HepG2 (cell line): ENCODE measurements around the gene DAB2IP. TPM values are rescaled to one million over a fixed set of nuclear protein-coding genes. Genes with fewer than 3 reads are reported as not detected.
A peak's percentile ranks its signal among the peaks of the same experiment; 100 is the strongest.

ENCODE experiments used
- KDM5B ChIP-seq: sonication (generic); formaldehyde crosslinking; IDR thresholded peaks from 2 replicates; pipeline ENCODE4 v1.4.0; 2020; ENCODE audit warnings: missing genetic modification reagents, mild to moderate bottlenecking, borderline replicate concordance
- MAZ ChIP-seq, 2 experiments: sonication (generic) in 1 of 2; formaldehyde crosslinking in 1 of 2; IDR thresholded peaks; 2 replicates each; pipeline versions ENCODE4 v1.5.0 to v1.6.1; 2012 to 2020; ENCODE audit warnings: low read depth in 2 of 2, mild to moderate bottlenecking in 2 of 2, borderline replicate concordance in 1 of 2, improper control_type of control experiment in 1 of 2, low read length in 1 of 2, missing genetic modification reagents in 1 of 2, moderate library complexity in 1 of 2
- POLR2A ChIP-seq, 2 experiments: IDR thresholded peaks; 2 replicates each; pipeline ENCODE4 v1.6.1; 2011; ENCODE audit warnings: low read depth in 2 of 2, low read length in 2 of 2, mild to moderate bottlenecking in 1 of 2, moderate library complexity in 1 of 2; ENCODE audit not compliant: insufficient read depth in 1 of 2
- REL ChIP-seq: sonication (generic); formaldehyde crosslinking; conservative IDR thresholded peaks from 2 replicates; pipeline ENCODE4 v1.8.0; 2022; ENCODE audit warnings: mild to moderate bottlenecking, missing genetic modification reagents, moderate library complexity
- SMAD1 ChIP-seq: sonication (generic); formaldehyde crosslinking; IDR thresholded peaks from 2 replicates; pipeline ENCODE4 v1.4.0; 2020; ENCODE audit warnings: missing genetic modification reagents, low read depth, mild to moderate bottlenecking, borderline replicate concordance
- SRF ChIP-seq: IDR thresholded peaks from 2 replicates; pipeline ENCODE4 v1.6.1; 2011; ENCODE audit warnings: mild to moderate bottlenecking, low read depth, low read length, moderate library complexity
- TCF12 ChIP-seq, 2 experiments: fragments of 450-650 bp in 1 of 2; sonication (generic) in 1 of 2; formaldehyde crosslinking in 1 of 2; IDR thresholded peaks; 2 replicates each; pipeline versions ENCODE4 v1.6.1 to v1.8.0; 2017 to 2022; ENCODE audit warnings: antibody characterized with exemption in 1 of 2, mild to moderate bottlenecking in 1 of 2, missing genetic modification reagents in 1 of 2, moderate library complexity in 1 of 2
- YEATS2 ChIP-seq: sonication (generic); formaldehyde crosslinking; IDR thresholded peaks from 2 replicates; pipeline ENCODE4 v1.4.0; 2020; ENCODE audit warnings: missing genetic modification reagents, borderline replicate concordance
- ZBTB8A ChIP-seq: sonication (generic); formaldehyde crosslinking; IDR thresholded peaks from 2 replicates; pipeline ENCODE4 v1.4.0; 2020; ENCODE audit warnings: mild to moderate bottlenecking, low read depth, missing genetic modification reagents, borderline replicate concordance
- ZFP62 ChIP-seq: sonication (generic); formaldehyde crosslinking; IDR thresholded peaks from 2 replicates; pipeline ENCODE4 v1.4.0; 2020; ENCODE audit warnings: missing genetic modification reagents
- ZNF3 ChIP-seq: IDR thresholded peaks from 2 replicates; pipeline ENCODE4 v1.7.0; 2017; ENCODE audit warnings: inconsistent platforms
- ZNF335 ChIP-seq: sonication (generic); formaldehyde crosslinking; IDR thresholded peaks from 2 replicates; pipeline ENCODE4 v1.4.0; 2020; ENCODE audit warnings: missing genetic modification reagents
- ZNF550 ChIP-seq: sonication (generic); formaldehyde crosslinking; IDR thresholded peaks from 2 replicates; pipeline ENCODE4 v1.4.0; 2020; ENCODE audit warnings: mild to moderate bottlenecking, missing genetic modification reagents, borderline replicate concordance
- ZNF747 ChIP-seq: sonication (generic); formaldehyde crosslinking; IDR thresholded peaks from 2 replicates; pipeline ENCODE4 v1.8.1; 2023; ENCODE audit warnings: missing genetic modification reagents, mild to moderate bottlenecking, borderline replicate concordance
- polyA plus RNA-seq, 8 experiments: library from polyadenylated mRNA; depleted of rRNA in 3 of 8; stranded (reverse) in 7 of 8; unstranded in 1 of 8; fragments of >200 nt; fragmentation: Illumina TruSeq in 4 of 8; extraction: Trizol in 4 of 8; gene quantifications; 2 replicates each; pipeline versions ENCODE4 v1.2.1 to v1.2.3, GENCODE V29; 2011 to 2016; ENCODE audit warnings: low read depth in 4 of 8, missing spikeins in 1 of 8, mixed read lengths in 1 of 8; ENCODE audit not compliant: insufficient read depth in 1 of 8
- total RNA-seq, 5 experiments: library from RNA; depleted of rRNA; stranded (reverse); fragments of >200 nt; fragmentation: Illumina TruSeq; extraction: Trizol; gene quantifications; 2 replicates each; pipeline ENCODE4 v1.2.3, GENCODE V29; 2016; ENCODE audit warnings: low read depth in 1 of 5
- TF ChIP-seq, protein P1 (sequence below): sonication (generic); formaldehyde crosslinking; IDR thresholded peaks from 2 replicates; pipeline ENCODE4 v1.8.1; 2023; ENCODE audit warnings: missing genetic modification reagents, inconsistent platforms, borderline replicate concordance
- TF ChIP-seq, protein P2 (sequence below): sonication (generic); formaldehyde crosslinking; IDR thresholded peaks from 2 replicates; pipeline ENCODE4 v1.4.0; 2020; ENCODE audit warnings: missing genetic modification reagents
- TF ChIP-seq, protein P3 (sequence below): sonication (generic); formaldehyde crosslinking; IDR thresholded peaks from 2 replicates; pipeline ENCODE4 v1.4.0; 2020; ENCODE audit warnings: missing genetic modification reagents, borderline replicate concordance
- TF ChIP-seq, protein P4 (sequence below): sonication (generic); formaldehyde crosslinking; IDR thresholded peaks from 2 replicates; pipeline ENCODE4 v1.4.0; 2020; ENCODE audit warnings: mild to moderate bottlenecking, missing genetic modification reagents
- TF ChIP-seq, protein P5 (sequence below): sonication (generic); formaldehyde crosslinking; conservative IDR thresholded peaks from 2 replicates; pipeline ENCODE4 v1.8.0; 2022; ENCODE audit warnings: low read depth, missing genetic modification reagents

DAB2IP gene
- total and polyA plus RNA-seq, 2 of the 13 experiments (the other 11 are each of a cell fraction or from before 2014, with no cell fraction given) = 25.3 to 37.9 TPM

DNA sequence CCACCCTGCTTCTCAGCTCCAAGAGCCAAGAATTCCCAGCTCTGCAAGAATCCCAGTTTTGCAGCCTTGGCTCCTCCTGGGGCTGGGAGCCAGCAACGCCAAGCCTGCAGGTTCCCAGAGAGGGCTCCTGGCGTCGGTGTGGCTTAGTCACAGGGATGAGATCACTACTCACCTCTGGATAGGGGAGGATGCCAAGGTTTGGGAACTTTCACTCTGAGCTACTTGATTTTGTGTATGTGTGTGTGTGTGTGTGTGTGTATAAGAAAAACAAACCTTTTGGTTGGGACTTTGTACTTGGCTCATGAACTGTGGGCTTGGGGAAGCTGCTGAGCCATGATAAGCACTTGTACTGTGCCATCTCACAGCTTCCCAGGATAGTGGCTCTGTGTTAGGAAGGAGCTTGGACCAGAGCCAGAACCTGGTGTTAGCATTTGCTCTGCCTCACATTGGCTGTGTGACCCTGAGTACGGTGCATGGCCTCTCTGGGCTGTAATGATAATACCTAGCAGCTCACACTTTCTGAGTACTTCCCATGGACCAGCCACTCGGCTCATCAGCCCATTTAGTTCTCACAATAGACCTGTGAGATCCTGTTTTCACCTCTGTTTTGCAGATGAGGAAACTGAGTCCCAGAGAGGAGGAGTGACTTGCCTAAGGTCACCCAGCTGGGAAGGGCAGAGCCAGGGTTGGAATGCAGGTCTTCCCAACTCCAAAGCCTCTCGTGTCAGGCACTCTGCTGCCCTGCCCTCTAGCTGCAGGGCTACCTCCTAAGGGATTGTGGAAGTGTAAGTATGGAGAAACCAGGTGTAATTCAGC, 41.4 kb upstream of the DAB2IP start (continued):
- TF ChIP-seq, protein P1, sequence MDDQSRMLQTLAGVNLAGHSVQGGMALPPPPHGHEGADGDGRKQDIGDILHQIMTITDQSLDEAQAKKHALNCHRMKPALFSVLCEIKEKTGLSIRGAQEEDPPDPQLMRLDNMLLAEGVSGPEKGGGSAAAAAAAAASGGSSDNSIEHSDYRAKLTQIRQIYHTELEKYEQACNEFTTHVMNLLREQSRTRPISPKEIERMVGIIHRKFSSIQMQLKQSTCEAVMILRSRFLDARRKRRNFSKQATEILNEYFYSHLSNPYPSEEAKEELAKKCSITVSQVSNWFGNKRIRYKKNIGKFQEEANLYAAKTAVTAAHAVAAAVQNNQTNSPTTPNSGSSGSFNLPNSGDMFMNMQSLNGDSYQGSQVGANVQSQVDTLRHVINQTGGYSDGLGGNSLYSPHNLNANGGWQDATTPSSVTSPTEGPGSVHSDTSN (CRISPR knock-in tag) = no peak
- TF ChIP-seq ZNF747 (CRISPR knock-in tag) = no peak
- TF ChIP-seq SRF = no peak
- TF ChIP-seq, protein P2, sequence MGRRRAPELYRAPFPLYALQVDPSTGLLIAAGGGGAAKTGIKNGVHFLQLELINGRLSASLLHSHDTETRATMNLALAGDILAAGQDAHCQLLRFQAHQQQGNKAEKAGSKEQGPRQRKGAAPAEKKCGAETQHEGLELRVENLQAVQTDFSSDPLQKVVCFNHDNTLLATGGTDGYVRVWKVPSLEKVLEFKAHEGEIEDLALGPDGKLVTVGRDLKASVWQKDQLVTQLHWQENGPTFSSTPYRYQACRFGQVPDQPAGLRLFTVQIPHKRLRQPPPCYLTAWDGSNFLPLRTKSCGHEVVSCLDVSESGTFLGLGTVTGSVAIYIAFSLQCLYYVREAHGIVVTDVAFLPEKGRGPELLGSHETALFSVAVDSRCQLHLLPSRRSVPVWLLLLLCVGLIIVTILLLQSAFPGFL = no peak
- TF ChIP-seq REL (CRISPR knock-in tag) = 0 out of 2 replicates have a peak, but pooled peaks have one; percentile 30
- TF ChIP-seq, protein P3, sequence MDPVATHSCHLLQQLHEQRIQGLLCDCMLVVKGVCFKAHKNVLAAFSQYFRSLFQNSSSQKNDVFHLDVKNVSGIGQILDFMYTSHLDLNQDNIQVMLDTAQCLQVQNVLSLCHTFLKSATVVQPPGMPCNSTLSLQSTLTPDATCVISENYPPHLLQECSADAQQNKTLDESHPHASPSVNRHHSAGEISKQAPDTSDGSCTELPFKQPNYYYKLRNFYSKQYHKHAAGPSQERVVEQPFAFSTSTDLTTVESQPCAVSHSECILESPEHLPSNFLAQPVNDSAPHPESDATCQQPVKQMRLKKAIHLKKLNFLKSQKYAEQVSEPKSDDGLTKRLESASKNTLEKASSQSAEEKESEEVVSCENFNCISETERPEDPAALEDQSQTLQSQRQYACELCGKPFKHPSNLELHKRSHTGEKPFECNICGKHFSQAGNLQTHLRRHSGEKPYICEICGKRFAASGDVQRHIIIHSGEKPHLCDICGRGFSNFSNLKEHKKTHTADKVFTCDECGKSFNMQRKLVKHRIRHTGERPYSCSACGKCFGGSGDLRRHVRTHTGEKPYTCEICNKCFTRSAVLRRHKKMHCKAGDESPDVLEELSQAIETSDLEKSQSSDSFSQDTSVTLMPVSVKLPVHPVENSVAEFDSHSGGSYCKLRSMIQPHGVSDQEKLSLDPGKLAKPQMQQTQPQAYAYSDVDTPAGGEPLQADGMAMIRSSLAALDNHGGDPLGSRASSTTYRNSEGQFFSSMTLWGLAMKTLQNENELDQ (CRISPR knock-in tag) = no peak
- TF ChIP-seq MAZ (IDR thresholded peaks at IDR 0.05; ENCODE audit: borderline replicate concordance, low read depth, low read length) = no peak; the same call in 1 of the 2 replicates
- TF ChIP-seq MAZ (CRISPR knock-in tag; IDR thresholded peaks at IDR 0.05; ENCODE audit: low read depth) = no peak
- peak; percentile 41; the same call in 1 of the 2 replicates for TF ChIP-seq KDM5B (CRISPR knock-in tag)
- no peak for TF ChIP-seq TCF12 (IDR thresholded peaks at IDR 0.05)
- 0 out of 2 replicates have a peak, but pooled peaks have one; percentile 44 for TF ChIP-seq TCF12 (CRISPR knock-in tag; IDR thresholded peaks at IDR 0.05)
- no peak for TF ChIP-seq ZNF550 (CRISPR knock-in tag)
- no peak for TF ChIP-seq YEATS2 (CRISPR knock-in tag)
- TF ChIP-seq, protein P4, sequence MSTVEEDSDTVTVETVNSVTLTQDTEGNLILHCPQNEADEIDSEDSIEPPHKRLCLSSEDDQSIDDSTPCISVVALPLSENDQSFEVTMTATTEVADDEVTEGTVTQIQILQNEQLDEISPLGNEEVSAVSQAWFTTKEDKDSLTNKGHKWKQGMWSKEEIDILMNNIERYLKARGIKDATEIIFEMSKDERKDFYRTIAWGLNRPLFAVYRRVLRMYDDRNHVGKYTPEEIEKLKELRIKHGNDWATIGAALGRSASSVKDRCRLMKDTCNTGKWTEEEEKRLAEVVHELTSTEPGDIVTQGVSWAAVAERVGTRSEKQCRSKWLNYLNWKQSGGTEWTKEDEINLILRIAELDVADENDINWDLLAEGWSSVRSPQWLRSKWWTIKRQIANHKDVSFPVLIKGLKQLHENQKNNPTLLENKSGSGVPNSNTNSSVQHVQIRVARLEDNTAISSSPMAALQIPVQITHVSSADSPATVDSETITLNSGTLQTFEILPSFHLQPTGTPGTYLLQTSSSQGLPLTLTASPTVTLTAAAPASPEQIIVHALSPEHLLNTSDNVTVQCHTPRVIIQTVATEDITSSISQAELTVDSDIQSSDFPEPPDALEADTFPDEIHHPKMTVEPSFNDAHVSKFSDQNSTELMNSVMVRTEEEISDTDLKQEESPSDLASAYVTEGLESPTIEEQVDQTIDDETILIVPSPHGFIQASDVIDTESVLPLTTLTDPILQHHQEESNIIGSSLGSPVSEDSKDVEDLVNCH = no peak
- no peak for TF ChIP-seq ZBTB8A (CRISPR knock-in tag)
- TF ChIP-seq ZNF335 (CRISPR knock-in tag) = no peak
- TF ChIP-seq POLR2A (IDR thresholded peaks at IDR 0.05; ENCODE audit: insufficient read depth in 1 of 2, low read depth in 2 of 2, low read length in 2 of 2) = no peak
- no peak for TF ChIP-seq SMAD1 (CRISPR knock-in tag)
- TF ChIP-seq ZFP62 (CRISPR knock-in tag) = no peak
- TF ChIP-seq, protein P5, sequence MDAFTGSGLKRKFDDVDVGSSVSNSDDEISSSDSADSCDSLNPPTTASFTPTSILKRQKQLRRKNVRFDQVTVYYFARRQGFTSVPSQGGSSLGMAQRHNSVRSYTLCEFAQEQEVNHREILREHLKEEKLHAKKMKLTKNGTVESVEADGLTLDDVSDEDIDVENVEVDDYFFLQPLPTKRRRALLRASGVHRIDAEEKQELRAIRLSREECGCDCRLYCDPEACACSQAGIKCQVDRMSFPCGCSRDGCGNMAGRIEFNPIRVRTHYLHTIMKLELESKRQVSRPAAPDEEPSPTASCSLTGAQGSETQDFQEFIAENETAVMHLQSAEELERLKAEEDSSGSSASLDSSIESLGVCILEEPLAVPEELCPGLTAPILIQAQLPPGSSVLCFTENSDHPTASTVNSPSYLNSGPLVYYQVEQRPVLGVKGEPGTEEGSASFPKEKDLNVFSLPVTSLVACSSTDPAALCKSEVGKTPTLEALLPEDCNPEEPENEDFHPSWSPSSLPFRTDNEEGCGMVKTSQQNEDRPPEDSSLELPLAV (CRISPR knock-in tag) = no peak
- TF ChIP-seq ZNF3 (CRISPR knock-in tag) = no peak
